Breast epithelium (tissue), 3 donors: ENCODE results near the gene APMAP.

Experiments used
- CTCF ChIP-seq, 3 donors: fragments of 450-650 bp; IDR thresholded peaks; one replicate each; pipeline ENCODE4 v1.5.1; 2016 to 2017; ENCODE audit warnings: antibody characterized with exemption in 3 of 3, mild to moderate bottlenecking in 3 of 3, moderate library complexity in 3 of 3
- POLR2A ChIP-seq: fragments of 450-650 bp; IDR thresholded peaks from one replicate; pipeline ENCODE4 v1.6.1; 2016; ENCODE audit warnings: antibody characterized with exemption, mild to moderate bottlenecking, moderate library complexity

GRCh38 chr20:24933266-24933908 is 59.2 kb downstream of the APMAP start:
- no peak for TF ChIP-seq CTCF (IDR thresholded peaks at IDR 0.05)
- no peak for TF ChIP-seq POLR2A
